M059J (cell line): Measurements from ENCODE around the gene PFKFB2. TPM values are rescaled to one million over a fixed set of nuclear protein-coding genes. Genes with fewer than 3 reads are reported as not detected.

ENCODE experiments used
- DNase-seq: peaks from one replicate; pipeline ENCODE4 v3.0.0-alpha.2; 2012; ENCODE audit warnings: low read depth
- total RNA-seq: library from RNA; depleted of rRNA; stranded (reverse); fragments of >200 nt; shearing (Covaris generic); gene quantifications from 2 replicates; pipeline ENCODE4 v1.2.3, GENCODE V29; 2014

The PFKFB2 gene
- total RNA-seq, 1 experiment from 2014 or later = 6.5 TPM

- DNase-seq = no peak
These were observed 14.1 kb downstream of the PFKFB2 start for GRCh38 chr1:207067185-207067584.

DNA sequence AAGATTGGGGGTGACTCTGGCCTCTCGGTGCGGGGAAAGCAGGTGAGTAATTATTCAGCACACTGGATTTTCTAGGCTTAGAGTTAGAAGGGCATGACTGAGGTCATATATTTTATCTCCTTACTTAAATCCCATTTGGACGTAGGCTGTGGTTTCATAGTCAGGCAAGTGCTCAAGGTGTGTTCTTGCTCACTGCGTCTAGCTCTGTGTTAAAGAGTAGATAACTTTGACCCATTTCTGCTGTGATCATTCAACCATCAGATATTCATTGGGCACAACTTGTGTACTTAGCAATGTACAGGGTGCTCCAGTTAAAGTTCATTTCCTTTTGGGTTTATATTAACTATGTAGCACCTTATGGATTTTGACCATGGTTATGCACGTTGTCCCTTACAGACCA, 14.6 kb downstream of the PFKFB2 start:
- no peak for DNase-seq

DNA sequence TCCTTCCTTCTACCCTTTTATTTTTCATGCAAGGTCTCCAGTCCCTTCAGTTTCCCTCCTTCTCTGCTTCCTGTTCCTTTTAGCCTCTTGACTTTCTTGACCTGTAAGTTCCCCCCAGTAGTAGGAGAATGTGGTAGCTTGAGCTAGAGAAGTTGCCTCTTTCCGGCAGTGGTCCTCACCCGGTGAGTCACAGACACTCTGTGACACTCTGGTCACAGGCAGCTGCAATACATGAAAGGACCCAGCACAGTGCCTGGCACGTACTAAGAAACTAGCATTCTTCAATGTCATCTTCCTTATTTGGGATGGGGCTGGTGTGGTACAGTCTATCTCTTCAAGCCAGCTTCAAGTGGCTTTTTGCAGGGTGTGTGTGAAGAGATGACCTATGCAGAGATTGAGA, 16.0 kb downstream of the PFKFB2 start:
- no peak for DNase-seq

GRCh38 chr1:207069858-207070506, 16.9 kb downstream of the PFKFB2 start:
- DNase-seq = no peak

- no peak for DNase-seq
These were observed 17.7 kb downstream of the PFKFB2 start for GRCh38 chr1:207070811-207071210.

- no peak for DNase-seq
These were observed 18.4 kb downstream of the PFKFB2 start for GRCh38 chr1:207071426-207071825.

GRCh38 chr1:207072233-207072632, 19.2 kb downstream of the PFKFB2 start:
- no peak for DNase-seq

GRCh38 chr1:207073906-207074820, 21.1 kb downstream of the PFKFB2 start:
- peak; percentile 56 for DNase-seq

DNA sequence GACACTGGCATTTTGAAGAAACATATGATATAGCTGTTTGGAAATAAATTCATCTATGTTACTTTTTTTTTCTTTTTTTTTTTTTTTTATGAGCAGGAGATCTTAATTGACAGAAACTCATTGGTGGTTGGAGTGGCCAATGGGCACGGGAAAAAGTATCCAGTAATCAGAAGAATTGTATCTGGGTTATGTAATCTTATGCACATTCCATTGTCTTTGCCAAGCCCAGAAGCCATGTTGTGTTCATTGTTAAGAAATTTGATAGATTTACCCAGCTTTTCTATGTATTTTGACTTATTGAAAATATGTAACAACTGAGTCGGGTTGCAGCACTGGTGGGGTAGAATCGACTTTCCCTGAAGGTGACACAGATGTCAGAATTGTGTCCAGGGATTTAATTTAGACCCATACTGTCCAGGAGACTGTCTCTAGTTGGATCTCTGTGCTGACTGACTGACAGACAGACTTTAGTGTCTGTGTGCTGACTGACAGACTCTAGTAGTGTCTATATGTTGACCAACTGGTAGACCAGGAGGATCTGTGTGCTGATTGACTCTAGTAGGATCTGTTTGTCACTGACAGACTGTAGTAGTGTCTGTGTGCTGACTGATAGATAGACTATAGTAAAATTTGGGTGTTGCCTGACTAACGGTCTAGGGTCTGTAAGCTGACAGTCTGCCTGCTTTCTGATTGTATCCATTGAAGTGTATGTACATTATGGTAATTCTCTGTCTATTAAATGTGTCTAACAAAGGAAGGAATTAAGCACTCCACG, 23.3 kb downstream of the PFKFB2 start:
- no peak for DNase-seq

DNA sequence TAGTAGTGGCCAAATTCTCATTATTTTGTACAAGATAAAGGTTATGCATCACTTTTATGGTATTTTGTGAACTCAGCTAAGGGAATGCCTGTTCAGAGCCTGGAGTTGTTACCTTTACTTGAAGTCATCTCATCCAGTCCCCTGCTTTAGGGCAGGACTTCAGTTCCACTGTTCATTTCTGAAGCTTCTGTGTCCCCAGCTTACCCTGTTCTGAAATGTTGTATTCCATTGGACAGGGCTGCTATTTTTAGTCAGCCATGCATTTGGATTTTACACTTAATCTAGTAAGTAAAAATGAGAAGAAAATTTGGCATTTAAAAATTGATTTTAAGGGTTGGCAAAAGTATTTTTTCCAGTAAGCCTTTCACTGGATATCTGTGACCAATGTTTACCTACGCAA, 23.9 kb downstream of the PFKFB2 start:
- no peak for DNase-seq

DNA sequence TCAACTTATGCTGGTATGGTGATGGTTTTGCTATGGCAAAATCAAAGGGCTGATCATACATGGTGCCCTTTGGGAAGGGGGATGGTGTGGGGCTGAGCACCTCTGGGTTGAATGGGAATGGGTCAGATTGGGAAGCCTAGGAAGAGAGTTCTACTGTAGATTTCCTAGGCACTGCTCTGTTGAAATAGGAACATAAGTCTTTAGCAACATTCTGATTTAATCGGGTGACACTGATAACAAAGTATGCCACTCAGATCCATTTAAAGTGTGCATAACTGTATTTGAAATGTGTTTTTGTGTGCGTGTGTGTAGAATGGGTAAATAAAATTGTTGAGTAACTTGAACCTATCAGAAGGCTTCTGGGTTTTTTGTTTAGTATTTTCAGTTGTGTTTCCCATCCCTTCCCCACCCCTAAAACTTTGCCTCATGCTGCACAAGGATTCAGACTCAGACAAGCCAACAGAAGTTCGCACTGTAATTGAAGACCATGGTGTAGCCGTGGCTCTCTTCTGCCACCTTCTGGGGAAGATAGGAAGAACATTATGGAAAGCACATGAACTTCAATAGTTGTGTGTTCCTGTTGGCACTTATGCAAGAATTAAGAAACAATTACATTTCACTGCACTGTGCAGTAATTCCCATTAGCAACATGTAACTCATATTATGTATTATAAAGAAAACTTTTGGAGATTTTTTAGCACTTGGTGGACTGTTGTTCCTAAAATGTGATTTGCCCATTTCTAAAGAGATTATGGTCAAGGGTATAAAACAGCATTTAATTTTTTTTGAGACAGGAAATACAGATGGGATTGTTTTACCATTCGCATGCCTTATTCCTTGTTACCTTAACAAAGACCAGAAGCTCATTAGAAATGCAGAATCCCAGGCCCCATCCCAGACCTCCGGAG, 24.6 kb downstream of the PFKFB2 start:
- DNase-seq = peak; percentile 76

DNA sequence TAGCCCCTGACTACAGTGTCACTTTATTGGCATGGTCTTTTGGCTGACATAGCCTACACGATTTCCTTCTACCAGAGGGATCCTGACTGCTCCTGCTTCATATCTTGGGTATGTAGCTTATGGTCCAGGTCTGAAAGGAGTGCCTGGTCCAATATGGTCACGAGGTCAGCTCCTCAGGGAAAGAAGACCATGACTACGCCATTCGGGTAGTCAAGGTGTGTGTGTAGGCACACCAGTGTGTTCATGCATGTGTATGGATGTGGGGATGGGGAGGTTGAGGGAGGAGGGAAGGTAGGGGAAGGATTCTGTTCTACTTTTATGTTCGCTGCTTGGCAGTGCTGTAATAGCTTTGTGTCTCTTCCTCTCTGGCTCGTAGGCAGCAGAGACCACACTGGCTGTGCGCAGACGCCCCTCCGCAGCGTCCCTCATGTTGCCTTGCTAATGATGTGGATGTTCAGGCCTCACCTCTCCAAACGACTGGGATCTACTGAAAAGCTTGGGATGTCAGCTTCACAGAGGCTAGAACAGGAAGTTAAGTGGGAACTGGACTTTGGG, 25.6 kb downstream of the PFKFB2 start:
- DNase-seq = no peak

DNA sequence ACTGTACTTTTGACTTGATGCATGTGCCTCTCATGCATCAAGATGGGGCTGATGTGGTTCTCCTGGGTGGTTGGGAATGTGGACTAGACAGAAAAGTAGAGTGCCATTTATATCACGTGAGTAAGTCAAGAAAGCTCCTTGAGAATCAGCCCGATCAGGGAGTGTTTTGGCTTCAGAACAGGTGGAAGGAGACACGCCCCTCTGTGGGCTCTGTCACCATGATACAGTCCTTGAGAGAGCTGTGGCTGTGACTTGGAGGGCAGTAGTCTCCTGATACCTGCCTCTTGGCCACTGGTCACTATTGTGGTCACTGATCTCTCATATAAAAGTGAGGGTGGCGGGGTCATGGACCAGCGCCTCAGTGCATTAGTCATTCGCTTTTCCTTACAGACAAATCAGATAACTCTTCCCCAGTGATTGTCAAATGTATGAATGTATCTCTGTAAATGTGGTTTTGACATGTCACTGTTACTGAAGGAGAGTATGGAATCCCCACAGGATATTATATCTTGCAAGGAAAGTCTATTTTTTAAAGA, 26.7 kb downstream of the PFKFB2 start:
- peak; percentile 49 for DNase-seq

GRCh38 chr1:207081088-207081487, 28.0 kb downstream of the PFKFB2 start:
- peak; percentile 25 for DNase-seq

DNA sequence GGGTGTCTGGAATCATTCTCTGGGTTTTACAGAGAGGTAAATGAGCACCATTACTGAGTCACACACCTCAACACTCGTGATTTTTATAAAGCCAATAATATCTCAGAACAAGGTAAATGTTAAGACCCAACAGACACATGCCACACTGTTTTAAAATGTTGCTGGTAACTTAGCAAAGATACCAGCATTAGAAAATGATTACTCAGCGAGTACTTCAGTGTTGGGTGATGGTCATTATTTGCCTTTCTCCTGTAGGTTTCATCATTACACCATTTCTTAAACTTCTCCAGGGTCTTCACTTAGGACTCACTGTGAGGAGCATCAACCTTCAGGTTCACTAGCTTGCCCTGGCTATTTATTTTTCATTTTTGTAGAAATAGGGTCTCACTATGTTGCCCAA, 28.7 kb downstream of the PFKFB2 start:
- DNase-seq = no peak

- DNase-seq = no peak
These were observed 31.2 kb downstream of the PFKFB2 start for GRCh38 chr1:207084232-207084631.

- peak; percentile 74 for DNase-seq
These were observed 31.7 kb downstream of the PFKFB2 start for GRCh38 chr1:207084701-207085180.

GRCh38 chr1:207085887-207086286, 32.8 kb downstream of the PFKFB2 start:
- no peak for DNase-seq

GRCh38 chr1:207088161-207088560, 35.1 kb downstream of the PFKFB2 start:
- DNase-seq = peak; percentile 29
